Endothelial cell of umbilical vein (primary cell): Measurements from ENCODE around the gene THAP4. TPM values are rescaled to one million over a fixed set of nuclear protein-coding genes. Genes with fewer than 3 reads are reported as not detected.

Experiments used
- BruUV-seq: library from RNA; stranded (reverse); fragments of 400-500 nt; replicated peaks from 2 replicates; lab custom pipeline; 2021; lab: Mats Ljungman, UMichigan
- CTCF ChIA-PET: fragments of 300-600, 350-600 bp; sonication (Branson Sonifier 250); formaldehyde crosslinking; loops from one replicate; lab custom pipeline; 2021; ENCODE audit warnings: antibody characterized with exemption, inconsistent platforms; lab: Charles Lee
- POLR2A ChIA-PET: fragments of 300-600, 350-600 bp; sonication (Branson Sonifier 250); formaldehyde crosslinking; loops from one replicate; lab custom pipeline; 2021; ENCODE audit warnings: antibody characterized with exemption, inconsistent platforms; lab: Charles Lee
- DNase-seq: peaks from one replicate; pipeline ENCODE4 v3.0.0-alpha.2; 2011; ENCODE audit warnings: low read depth, low spot score
- FAIRE-seq: peaks from 2 replicates; lab custom pipeline; 2011; peaks lifted over from hg19 to GRCh38; lab: Jason Lieb, UNC
- H2AFZ ChIP-seq: 2 replicates; pipeline ENCODE4 v1.6.0; 2012; ENCODE audit warnings: low read depth, low read length, control low read depth, inconsistent platforms
- H3K27ac ChIP-seq: 2 replicates; pipeline ENCODE4 v1.5.1; 2011; ENCODE audit warnings: low read depth, mild to moderate bottlenecking, control low read depth, low read length, moderate library complexity; ENCODE audit not compliant: insufficient read depth
- H3K27me3 ChIP-seq, 2 experiments: 2 replicates each; pipeline versions ENCODE4 v1.6.0 to v1.6.1; 2011; ENCODE audit warnings: low read length in 2 of 2, mixed read lengths in 1 of 2; ENCODE audit not compliant: control insufficient read depth in 2 of 2, insufficient read depth in 2 of 2
- H3K36me3 ChIP-seq, 2 experiments: 2 replicates in 1 of 2; 3 replicates in 1 of 2; pipeline ENCODE4 v1.5.1; 2011; ENCODE audit warnings: low read length in 2 of 2, mild to moderate bottlenecking in 1 of 2, moderate library complexity in 1 of 2; ENCODE audit not compliant: control insufficient read depth in 2 of 2, insufficient read depth in 2 of 2; ENCODE audit errors: extremely low read depth in 1 of 2
- H3K4me1 ChIP-seq: 3 replicates; pipeline ENCODE4 v1.5.1; 2011; ENCODE audit warnings: mild to moderate bottlenecking, low read length; ENCODE audit not compliant: control insufficient read depth, insufficient read depth; ENCODE audit errors: extremely low read depth
- H3K4me2 ChIP-seq: 2 replicates; pipeline ENCODE4 v1.6.1; 2011; ENCODE audit warnings: low read length, control low read depth, mixed read lengths; ENCODE audit not compliant: insufficient read depth
- H3K4me3 ChIP-seq, 3 experiments: fragments of 200-600 bp in 1 of 3; sonication (generic), shearing (Covaris generic) in 1 of 3; replicated peaks in 1 of 3; 2 replicates each; pipeline ENCODE4 v1.5.1; 2011 to 2016; ENCODE audit warnings: control low read depth in 3 of 3, low read length in 3 of 3, mild to moderate bottlenecking in 2 of 3, inconsistent platforms in 1 of 3, low read depth in 1 of 3, moderate library complexity in 1 of 3; ENCODE audit not compliant: insufficient read depth in 1 of 3
- H3K79me2 ChIP-seq: 2 replicates; pipeline ENCODE4 v1.6.0; 2012; ENCODE audit warnings: low read length, inconsistent platforms; ENCODE audit not compliant: control insufficient read depth, insufficient read depth
- H3K9ac ChIP-seq: replicated peaks from 2 replicates; pipeline ENCODE3; 2011; ENCODE audit warnings: low read length, control low read depth; ENCODE audit not compliant: insufficient read depth; ENCODE audit errors: extremely low read depth
- H3K9me1 ChIP-seq: replicated peaks from 3 replicates; pipeline ENCODE4 v1.6.0; 2011; ENCODE audit warnings: mild to moderate bottlenecking, low read length; ENCODE audit not compliant: control insufficient read depth, insufficient read depth; ENCODE audit errors: extremely low read depth
- H3K9me3 ChIP-seq: replicated peaks from 2 replicates; pipeline ENCODE4 v1.5.1; 2012; ENCODE audit warnings: low read length, inconsistent platforms; ENCODE audit not compliant: control insufficient read depth, insufficient read depth
- H4K20me1 ChIP-seq: replicated peaks from 2 replicates; pipeline ENCODE3; 2011; ENCODE audit warnings: mild to moderate bottlenecking, low read length; ENCODE audit not compliant: control insufficient read depth, insufficient read depth; ENCODE audit errors: extremely low read depth
- JUN ChIP-seq: IDR thresholded peaks from 2 replicates; pipeline ENCODE4 v1.6.1; 2011; ENCODE audit warnings: borderline replicate concordance, low read depth; ENCODE audit not compliant: insufficient read length, insufficient read depth
- MYC ChIP-seq: IDR thresholded peaks from one replicate; pipeline ENCODE4 v1.6.1; 2011; ENCODE audit warnings: mild to moderate bottlenecking, low read depth, low read length
- POLR2A ChIP-seq: IDR thresholded peaks from 2 replicates; pipeline ENCODE4 v1.6.1; 2012; ENCODE audit warnings: low read depth, mild to moderate bottlenecking, control low read depth, low read length
- POLR2AphosphoS5 ChIP-seq: IDR thresholded peaks from 2 replicates; pipeline ENCODE4 v1.6.1; 2012; ENCODE audit warnings: low read depth, mild to moderate bottlenecking, control low read depth, low read length, moderate library complexity; ENCODE audit not compliant: insufficient read depth
- dilution Hi-C: fragments of 300-500 bp; cut with MboI; formaldehyde crosslinking; loops from one replicate; pipeline ENCODE4 v1.15.0; 2019; ENCODE audit warnings: low sequenced_read_pairs; ENCODE audit not compliant: extremely low pct_ligation_motif_present
- intact Hi-C: fragments of 100-400 bp; cut with micrococcal nuclease; formaldehyde crosslinking; loops from one replicate; pipeline ENCODE4 v1.10.0; 2022
- polyA plus RNA-seq, 4 experiments: library from polyadenylated mRNA; depleted of rRNA in 3 of 4; stranded (reverse) in 3 of 4; unstranded in 1 of 4; fragments of >200 nt; gene quantifications; 2 replicates each; pipeline versions ENCODE4 v1.2.1 to v1.2.3, GENCODE V29; 2011 to 2012; ENCODE audit warnings: missing spikeins in 1 of 4
- total RNA-seq: library from RNA; stranded (reverse); gene quantifications from 2 replicates; pipeline ENCODE4 v1.2.3, GENCODE V29; 2021
- TF ChIP-seq, protein P1 (sequence below): IDR thresholded peaks from 2 replicates; pipeline ENCODE4 v1.6.1; 2011; ENCODE audit not compliant: insufficient read depth, insufficient read length
- TF ChIP-seq, protein P2 (sequence below), 2 donors: IDR thresholded peaks; 1 replicate in 1 of 2; 2 replicates in 1 of 2; pipeline ENCODE4 v1.5.1; 2011; ENCODE audit warnings: low read length in 2 of 2, mild to moderate bottlenecking in 2 of 2, moderate library complexity in 2 of 2, control low read depth in 1 of 2, inconsistent platforms in 1 of 2, low read depth in 1 of 2; ENCODE audit not compliant: insufficient read depth in 1 of 2; ENCODE audit errors: extremely low read depth in 1 of 2

THAP4 gene
- total and polyA plus RNA-seq, 2 donors (not counting 3 experiments of a cell fraction or from before 2014, with no cell fraction given): 45.4 to 47.4 TPM

DNA sequence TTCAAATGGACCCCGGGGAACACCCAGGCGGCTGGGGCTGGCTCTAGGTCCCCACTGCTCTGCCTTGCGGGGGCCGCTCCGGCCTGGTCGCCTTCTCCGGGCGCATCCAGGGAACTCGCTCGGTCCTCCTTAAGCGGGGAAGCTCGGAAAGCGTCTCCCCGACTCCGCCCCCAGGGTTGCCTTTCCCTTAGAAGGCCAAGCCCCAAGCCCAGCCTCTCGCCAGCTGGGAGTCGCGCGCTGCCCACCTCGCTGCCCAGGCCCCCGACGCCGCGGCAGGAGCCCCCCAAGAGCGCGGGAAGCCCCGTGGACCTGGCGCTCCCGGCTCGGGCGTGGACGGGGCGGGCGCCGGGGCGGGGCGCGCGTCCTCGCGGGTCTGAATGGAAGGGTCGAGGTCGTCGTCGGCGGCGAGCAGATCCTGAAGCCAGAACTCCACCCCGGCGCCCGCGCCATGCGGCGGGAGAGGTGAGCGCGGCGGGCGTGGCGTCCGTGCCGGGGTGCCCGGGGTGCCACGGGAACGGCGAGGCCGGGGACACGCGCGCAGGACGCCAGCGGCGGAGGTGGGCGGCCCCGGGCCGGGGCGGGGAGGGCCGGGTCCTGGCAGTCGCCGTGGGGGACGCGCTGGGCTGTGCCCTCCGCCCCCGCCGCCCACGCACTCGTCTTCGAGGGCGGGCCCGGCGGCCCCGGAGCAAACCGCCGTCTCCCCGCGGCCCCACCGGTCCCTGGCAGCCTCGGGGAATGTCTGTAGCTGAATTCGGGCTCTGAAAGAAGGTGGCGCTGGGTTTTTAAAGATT lies 78.2 kb downstream of the THAP4 start, which contains the start of gene BOK:
Gene BOK (plus strand): TSS at position 214 of the 791 bp plus-strand sequence. CDS start 739 bp downstream, outside the sequence.
- peak; percentile 56 for TF ChIP-seq POLR2AphosphoS5
- TF ChIP-seq, protein P1, sequence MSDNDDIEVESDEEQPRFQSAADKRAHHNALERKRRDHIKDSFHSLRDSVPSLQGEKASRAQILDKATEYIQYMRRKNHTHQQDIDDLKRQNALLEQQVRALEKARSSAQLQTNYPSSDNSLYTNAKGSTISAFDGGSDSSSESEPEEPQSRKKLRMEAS: no peak
- TF ChIP-seq MYC: no peak
- TF ChIP-seq, protein P2, sequence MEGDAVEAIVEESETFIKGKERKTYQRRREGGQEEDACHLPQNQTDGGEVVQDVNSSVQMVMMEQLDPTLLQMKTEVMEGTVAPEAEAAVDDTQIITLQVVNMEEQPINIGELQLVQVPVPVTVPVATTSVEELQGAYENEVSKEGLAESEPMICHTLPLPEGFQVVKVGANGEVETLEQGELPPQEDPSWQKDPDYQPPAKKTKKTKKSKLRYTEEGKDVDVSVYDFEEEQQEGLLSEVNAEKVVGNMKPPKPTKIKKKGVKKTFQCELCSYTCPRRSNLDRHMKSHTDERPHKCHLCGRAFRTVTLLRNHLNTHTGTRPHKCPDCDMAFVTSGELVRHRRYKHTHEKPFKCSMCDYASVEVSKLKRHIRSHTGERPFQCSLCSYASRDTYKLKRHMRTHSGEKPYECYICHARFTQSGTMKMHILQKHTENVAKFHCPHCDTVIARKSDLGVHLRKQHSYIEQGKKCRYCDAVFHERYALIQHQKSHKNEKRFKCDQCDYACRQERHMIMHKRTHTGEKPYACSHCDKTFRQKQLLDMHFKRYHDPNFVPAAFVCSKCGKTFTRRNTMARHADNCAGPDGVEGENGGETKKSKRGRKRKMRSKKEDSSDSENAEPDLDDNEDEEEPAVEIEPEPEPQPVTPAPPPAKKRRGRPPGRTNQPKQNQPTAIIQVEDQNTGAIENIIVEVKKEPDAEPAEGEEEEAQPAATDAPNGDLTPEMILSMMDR (IDR thresholded peaks at IDR 0.05; ENCODE audit: extremely low read depth in 1 of 2, insufficient read depth in 1 of 2, low read depth in 1 of 2, low read length in 2 of 2): no peak
- peak; percentile 68 for TF ChIP-seq POLR2A
- no peak for TF ChIP-seq JUN
- no peaks in the 10 kb centered on the region for H3K9me3 ChIP-seq
- BruUV-seq: no TSS peak
- no peaks in the 10 kb centered on the region for H3K27me3 ChIP-seq
- DNase-seq (peak; percentile 84), FAIRE-seq (peak; percentile 86)
- intact Hi-C loops (loop anchor here (1.0 to 5.0 kb wide), 4 partner anchors 11 to 201 kb away; partner anchors contain the start of genes FARP2 and STK25), dilution Hi-C loops (no loop called here)
- H3K4me3 ChIP-seq: peak within 1 kb of the TSS; percentile 71 to 80 (median 72)
- peak within 1 kb of the TSS; percentile 25 for H3K27ac ChIP-seq
- ChIA-PET CTCF (interaction anchor here (0.6 to 3.8 kb wide), 4 partner anchors 11 to 66 kb away, joined by 3 to 15 read pairs (median 5); partner anchors contain the start of gene STK25), POLR2A (interaction anchor here (3.1 kb wide), 1 partner anchor 11 kb away, joined by 8 read pairs; no protein-coding TSS in a partner anchor)
- H2AFZ ChIP-seq: peak within 1 kb of the TSS; percentile 94
- peaks cover 4 to 17% of the 10 kb centered on the region in 2 experiments for H3K36me3 ChIP-seq
- peak within 1 kb of the TSS; percentile 79 for H3K9ac ChIP-seq
- no peaks in the 10 kb centered on the region for H4K20me1 ChIP-seq
- peak within 1 kb of the TSS; percentile 44 for H3K4me2 ChIP-seq
- H3K9me1 ChIP-seq: no peaks in the 10 kb centered on the region
- H3K4me1 ChIP-seq: peaks cover 30% of the 10 kb centered on the region
- H3K79me2 ChIP-seq: peaks cover 35% of the 10 kb centered on the region
